CD4-positive, alpha-beta T cell (primary cell): ENCODE results near the gene MYRFL. TPM values are rescaled to one million over a fixed set of nuclear protein-coding genes. Genes with fewer than 3 reads are reported as not detected.

Experiments used
- ATAC-seq: fragments of 200-7000 bp; cut with Tn5 transposase; one replicate; pipeline ENCODE4 v1.10.0; 2022; ENCODE audit warnings: mild to moderate bottlenecking; ENCODE audit not compliant: poor library complexity
- CTCF ChIA-PET: fragments of 350-600 bp; sonication (Branson Sonifier 250); formaldehyde crosslinking; loops from one replicate; lab custom pipeline; 2021; ENCODE audit warnings: antibody characterized with exemption, inconsistent platforms; lab: Charles Lee
- POLR2A ChIA-PET: fragments of 350-600 bp; sonication (Branson Sonifier 250); formaldehyde crosslinking; loops from one replicate; lab custom pipeline; 2021; ENCODE audit warnings: antibody characterized with exemption, inconsistent platforms; lab: Charles Lee
- DNase-seq, 14 experiments: peaks; one replicate each; pipeline ENCODE4 v3.0.0-alpha.2; 2013 to 2020; ENCODE audit warnings: mixed read lengths in 2 of 14
- H3K27ac ChIP-seq, 2 donors: one replicate each; pipeline versions ENCODE4 v1.5.1 to v1.7.0; 2013; ENCODE audit warnings: low read length in 2 of 2, low read depth in 1 of 2, mild to moderate bottlenecking in 1 of 2
- H3K27me3 ChIP-seq, 2 experiments: 1 replicate in 1 of 2; 2 replicates in 1 of 2; pipeline versions ENCODE4 v1.6.1 to v1.7.0; 2013; ENCODE audit warnings: low read length in 2 of 2, control low read depth in 1 of 2, mild to moderate bottlenecking in 1 of 2, moderate library complexity in 1 of 2; ENCODE audit not compliant: insufficient read depth in 2 of 2, control insufficient read depth in 1 of 2
- H3K36me3 ChIP-seq: one replicate; pipeline ENCODE4 v1.6.1; 2013; ENCODE audit warnings: low read length, control low read depth; ENCODE audit not compliant: insufficient read depth
- H3K4me1 ChIP-seq: one replicate; pipeline ENCODE4 v1.6.1; 2013; ENCODE audit warnings: low read length, control low read depth; ENCODE audit not compliant: insufficient read depth
- H3K4me3 ChIP-seq: one replicate; pipeline ENCODE4 v1.5.1; 2013; ENCODE audit warnings: mild to moderate bottlenecking, low read length, moderate library complexity
- H3K9me3 ChIP-seq, 2 experiments: 1 replicate in 1 of 2; 2 replicates in 1 of 2; pipeline versions ENCODE4 v1.6.1 to v1.7.0; 2013; ENCODE audit warnings: low read length in 2 of 2, mild to moderate bottlenecking in 2 of 2, control low read depth in 1 of 2, moderate library complexity in 1 of 2; ENCODE audit not compliant: control insufficient read depth in 1 of 2, insufficient read depth in 1 of 2
- H3K27ac Mint-ChIP-seq: one replicate; pipeline ENCODE4 v1.8.0; 2020; ENCODE audit warnings: mixed read lengths
- H3K27me3 Mint-ChIP-seq: one replicate; pipeline ENCODE4 v1.8.0; 2021; ENCODE audit warnings: mixed read lengths
- H3K36me3 Mint-ChIP-seq: one replicate; pipeline ENCODE4 v1.8.0; 2021; ENCODE audit warnings: low read depth, mixed read lengths
- H3K4me1 Mint-ChIP-seq: one replicate; pipeline ENCODE4 v1.8.0; 2021; ENCODE audit warnings: low read depth, mixed read lengths
- H3K4me3 Mint-ChIP-seq: one replicate; pipeline ENCODE4 v1.8.0; 2020; ENCODE audit warnings: mild to moderate bottlenecking, mixed read lengths
- H3K9me3 Mint-ChIP-seq: one replicate; pipeline ENCODE4 v1.8.0; 2020; ENCODE audit warnings: mixed read lengths
- intact Hi-C, 2 experiments: fragments of 100-400 bp; cut with DNase I in 1 of 2; cut with micrococcal nuclease in 1 of 2; formaldehyde crosslinking; loops; one replicate each; pipeline versions ENCODE4 v1.15.1 to v1.9.0; 2023 to 2025; cut with DNase I, micrococcal nuclease
- polyA plus RNA-seq, 2 donors: library from polyadenylated mRNA; unstranded; fragments of 120-200 nt; gene quantifications; one replicate each; pipeline ENCODE4 v1.2.1, GENCODE V29; 2013
- total RNA-seq, 174 experiments: library from RNA in 2 of 174; stranded (reverse) in 2 of 174; gene quantifications; one replicate each; pipeline ENCODE4 v1.2.3 and lab custom pipeline; 2021 to 2026
- TF ChIP-seq, protein P1 (sequence below): fragments of 200-600 bp; IDR thresholded peaks from one replicate; pipeline ENCODE4 v1.8.0; 2022; ENCODE audit warnings: antibody characterized with exemption, mild to moderate bottlenecking

The MYRFL gene
- total RNA-seq (not detected), total RNA-seq (lab: John Stamatoyannopoulos, UW) (0 to 0.34 (median 0) reads per million in 172 experiments)
- not detected for polyA plus RNA-seq (2013, experiment 1 of 2)
- polyA plus RNA-seq (2013, experiment 2 of 2), result 0.14 TPM

DNA sequence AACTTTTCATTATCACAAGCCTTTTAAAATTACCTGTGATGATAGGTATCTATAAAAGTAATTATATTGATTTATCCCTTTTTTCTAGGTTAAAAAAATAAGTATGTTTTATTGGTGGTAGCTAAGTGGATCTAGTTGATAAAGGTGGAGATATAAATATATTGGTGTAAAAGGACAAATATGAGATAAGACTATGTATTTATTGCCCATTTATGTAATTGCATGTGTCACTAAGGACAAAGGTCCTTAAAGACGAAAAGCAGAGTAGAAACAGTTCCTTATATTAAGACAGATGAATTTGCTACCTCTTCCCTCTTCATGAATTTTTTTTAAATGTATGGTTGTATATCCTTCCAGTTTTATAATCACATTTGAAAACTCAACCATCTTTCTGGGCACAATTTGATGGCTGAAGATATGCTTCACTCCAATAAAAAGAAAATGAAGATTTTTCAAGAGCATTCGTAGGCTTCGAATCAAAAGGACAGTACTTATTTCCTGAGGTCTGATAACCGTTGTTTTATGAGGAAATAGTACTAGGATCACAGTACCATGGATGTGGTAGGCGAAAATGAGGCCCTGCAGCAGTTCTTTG, at the start of gene MYRFL:
MYRFL (plus strand) TSS at position 262 of the 595 bp plus-strand sequence; CDS start at position 553, 291 bp downstream.
- Mint-ChIP-seq H3K27ac (no peak within 1 kb of the TSS), H3K9me3 (no peaks in the 10 kb centered on the region), H3K36me3 (no peaks in the 10 kb centered on the region), H3K4me3 (no peak within 1 kb of the TSS), H3K27me3 (peaks cover 24% of the 10 kb centered on the region), H3K4me1 (no peaks in the 10 kb centered on the region)
- Histone ChIP-seq H3K4me1 (no peaks in the 10 kb centered on the region), H3K27me3 (peaks cover 0 to 22% of the 10 kb centered on the region in 2 experiments), H3K9me3 (no peaks in the 10 kb centered on the region), H3K27ac (no peak within 1 kb of the TSS), H3K36me3 (no peaks in the 10 kb centered on the region), H3K4me3 (no peak within 1 kb of the TSS)
- TF ChIP-seq, protein P1, sequence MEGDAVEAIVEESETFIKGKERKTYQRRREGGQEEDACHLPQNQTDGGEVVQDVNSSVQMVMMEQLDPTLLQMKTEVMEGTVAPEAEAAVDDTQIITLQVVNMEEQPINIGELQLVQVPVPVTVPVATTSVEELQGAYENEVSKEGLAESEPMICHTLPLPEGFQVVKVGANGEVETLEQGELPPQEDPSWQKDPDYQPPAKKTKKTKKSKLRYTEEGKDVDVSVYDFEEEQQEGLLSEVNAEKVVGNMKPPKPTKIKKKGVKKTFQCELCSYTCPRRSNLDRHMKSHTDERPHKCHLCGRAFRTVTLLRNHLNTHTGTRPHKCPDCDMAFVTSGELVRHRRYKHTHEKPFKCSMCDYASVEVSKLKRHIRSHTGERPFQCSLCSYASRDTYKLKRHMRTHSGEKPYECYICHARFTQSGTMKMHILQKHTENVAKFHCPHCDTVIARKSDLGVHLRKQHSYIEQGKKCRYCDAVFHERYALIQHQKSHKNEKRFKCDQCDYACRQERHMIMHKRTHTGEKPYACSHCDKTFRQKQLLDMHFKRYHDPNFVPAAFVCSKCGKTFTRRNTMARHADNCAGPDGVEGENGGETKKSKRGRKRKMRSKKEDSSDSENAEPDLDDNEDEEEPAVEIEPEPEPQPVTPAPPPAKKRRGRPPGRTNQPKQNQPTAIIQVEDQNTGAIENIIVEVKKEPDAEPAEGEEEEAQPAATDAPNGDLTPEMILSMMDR, result no peak
- ChIA-PET CTCF (no interaction called here), POLR2A (no interaction called here)
- no peak for ATAC-seq
- DNase-seq, result no peak
- intact Hi-C loops, result no loop called here

- peaks cover 5% of the 10 kb centered on the region for H3K4me1 Mint-ChIP-seq
- no peak for ATAC-seq
- DNase-seq, result no peak
- peaks cover 54% of the 10 kb centered on the region for H3K36me3 Mint-ChIP-seq
- CTCF ChIA-PET, result no interaction called here
- Histone ChIP-seq H3K27ac (no peak overlapping the region), H3K9me3 (peaks cover 0 to 8% of the 10 kb centered on the region in 2 experiments), H3K4me3 (no peak overlapping the region), H3K36me3 (no peaks in the 10 kb centered on the region), H3K27me3 (no peaks in the 10 kb centered on the region), H3K4me1 (no peaks in the 10 kb centered on the region)
- no peak overlapping the region for H3K4me3 Mint-ChIP-seq
- peaks cover 3% of the 10 kb centered on the region for H3K9me3 Mint-ChIP-seq
- intact Hi-C loops, result no loop called here
- POLR2A ChIA-PET, result no interaction called here
- H3K27ac Mint-ChIP-seq, result no peak overlapping the region
- no peaks in the 10 kb centered on the region for H3K27me3 Mint-ChIP-seq
- TF ChIP-seq, protein P1, result no peak
Observed at GRCh38 chr12:69779928-69780327, 45.1 kb upstream of the MYRFL start.

DNA sequence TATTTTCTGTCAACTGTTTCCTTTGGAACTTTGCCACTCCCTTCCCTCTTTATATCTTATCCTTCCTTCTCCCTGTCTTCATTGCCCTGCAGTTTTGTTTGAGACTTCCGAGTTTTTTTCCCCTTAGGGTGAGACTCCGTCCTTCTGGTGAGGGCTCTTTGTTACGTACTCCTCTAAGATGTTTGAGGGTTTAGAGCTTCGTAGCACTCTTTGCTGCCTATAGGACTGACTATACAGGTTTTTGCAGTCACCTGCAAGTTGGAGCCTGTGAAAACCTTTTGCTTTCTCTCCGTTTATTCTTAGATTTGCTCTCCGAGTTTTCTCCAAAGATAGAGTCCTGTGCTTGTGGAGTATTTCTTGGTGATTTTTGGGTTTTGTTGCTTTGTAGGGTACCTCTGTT, 41.7 kb upstream of the MYRFL start:
- Mint-ChIP-seq H3K4me3 (no peak overlapping the region), H3K9me3 (peaks cover 3% of the 10 kb centered on the region), H3K27ac (no peak overlapping the region), H3K27me3 (no peaks in the 10 kb centered on the region), H3K36me3 (peaks cover 88% of the 10 kb centered on the region), H3K4me1 (peaks cover 5% of the 10 kb centered on the region)
- ChIA-PET CTCF (no interaction called here), POLR2A (interaction anchor here (1.3 kb wide), 1 partner anchor 9 kb away, joined by 4 read pairs; no protein-coding TSS in a partner anchor)
- Histone ChIP-seq H3K4me3 (no peak overlapping the region), H3K27ac (no peak overlapping the region), H3K36me3 (peaks cover 9% of the 10 kb centered on the region), H3K9me3 (peaks cover 0 to 8% of the 10 kb centered on the region in 2 experiments), H3K4me1 (no peaks in the 10 kb centered on the region), H3K27me3 (no peaks in the 10 kb centered on the region)
- DNase-seq (no peak), ATAC-seq (no peak)
- intact Hi-C loops, result no loop called here
- TF ChIP-seq, protein P1, result no peak
